OCI-LY7 (cell line): ENCODE data around the gene RETREG1. TPM values are rescaled to one million over a fixed set of nuclear protein-coding genes. Genes with fewer than 3 reads are reported as not detected.

ENCODE experiments used
- BruUV-seq: library from RNA; stranded (reverse); fragments of 400-500 nt; replicated peaks from 2 replicates; lab custom pipeline; 2021; lab: Mats Ljungman, UMichigan
- CTCF ChIA-PET: fragments of 300-600 bp; sonication (Branson Sonifier 250); formaldehyde crosslinking; loops from one replicate; lab custom pipeline; 2022; ENCODE audit warnings: antibody characterized with exemption; ENCODE audit not compliant: unreplicated experiment; lab: Charles Lee
- POLR2A ChIA-PET: fragments of 300-600 bp; sonication (Branson Sonifier 250); formaldehyde crosslinking; loops from one replicate; lab custom pipeline; 2022; ENCODE audit warnings: antibody characterized with exemption; lab: Charles Lee
- DNase-seq: peaks from one replicate; pipeline ENCODE4 v3.0.0-alpha.2; 2015; ENCODE audit warnings: low spot score
- H2AFZ ChIP-seq: fragments of 200-600 bp; sonication (generic), shearing (Covaris generic); 2 replicates; pipeline ENCODE4 v1.6.1; 2014; ENCODE audit warnings: mild to moderate bottlenecking, antibody characterized with exemption, low read length, moderate library complexity
- H3K27ac ChIP-seq: fragments of 200-600 bp; sonication (generic); 2 replicates; pipeline ENCODE4 v1.5.1; 2014; ENCODE audit warnings: mixed run types, low read depth, mild to moderate bottlenecking, moderate library complexity, low read length, inconsistent platforms; ENCODE audit not compliant: poor library complexity, severe bottlenecking
- H3K36me3 ChIP-seq: fragments of 200-600 bp; sonication (generic); 2 replicates; pipeline ENCODE4 v1.6.1; 2014; ENCODE audit warnings: mild to moderate bottlenecking, antibody characterized with exemption, low read length, moderate library complexity, mixed read lengths; ENCODE audit not compliant: insufficient read depth
- H3K4me1 ChIP-seq: fragments of 200-600 bp; sonication (generic); 2 replicates; pipeline ENCODE4 v1.5.1; 2014; ENCODE audit warnings: mild to moderate bottlenecking, low read length; ENCODE audit not compliant: insufficient read depth, poor library complexity, severe bottlenecking
- H3K4me2 ChIP-seq: fragments of 200-600 bp; sonication (generic); 2 replicates; pipeline ENCODE4 v1.6.1; 2014; ENCODE audit warnings: mild to moderate bottlenecking, low read length
- H3K4me3 ChIP-seq: fragments of 200-600 bp; sonication (generic); 2 replicates; pipeline ENCODE4 v1.5.1; 2014; ENCODE audit warnings: mild to moderate bottlenecking, low read depth, low read length; ENCODE audit not compliant: poor library complexity, severe bottlenecking
- H3K79me2 ChIP-seq: fragments of 200-600 bp; sonication (generic); 2 replicates; pipeline ENCODE4 v1.6.1; 2016; ENCODE audit warnings: low read depth, mild to moderate bottlenecking, low read length, moderate library complexity, mixed read lengths; ENCODE audit not compliant: insufficient read depth
- H3K9me2 ChIP-seq: fragments of 200-600 bp; sonication (generic); 2 replicates; pipeline ENCODE4 v1.6.1; 2016; ENCODE audit warnings: mild to moderate bottlenecking, low read length, mixed read lengths; ENCODE audit not compliant: insufficient read depth
- H3K9me3 ChIP-seq: fragments of 200-600 bp; sonication (generic); 2 replicates; pipeline ENCODE4 v1.6.1; 2014; ENCODE audit warnings: mild to moderate bottlenecking, mixed run types, low read length, mixed read lengths
- H4K20me1 ChIP-seq: fragments of 200-600 bp; sonication (generic); 2 replicates; pipeline ENCODE4 v1.6.1; 2014; ENCODE audit warnings: mild to moderate bottlenecking, antibody characterized with exemption, low read length, moderate library complexity, mixed read lengths; ENCODE audit not compliant: insufficient read depth
- EZH2phosphoT487 ChIP-seq: fragments of 200-600 bp; sonication (generic); IDR thresholded peaks from 2 replicates; pipeline ENCODE4 v1.6.1; 2018; ENCODE audit warnings: low read depth, borderline replicate concordance, mild to moderate bottlenecking, mixed run types, antibody characterized with exemption, low read length, moderate library complexity, mixed read lengths
- intact Hi-C: fragments of 100-400 bp; cut with micrococcal nuclease; formaldehyde crosslinking; loops from one replicate; pipeline ENCODE4 v1.10.0; 2022; ENCODE audit not compliant: unreplicated experiment
- total RNA-seq, 2 experiments: library from RNA; depleted of rRNA in 1 of 2; stranded (reverse); fragments of >200 nt in 1 of 2; shearing (Covaris generic) in 1 of 2; gene quantifications; 2 replicates each; pipeline ENCODE4 v1.2.3, GENCODE V29; 2014 to 2022
- TF ChIP-seq, protein P1 (sequence below): fragments of 200-600 bp; sonication (generic); conservative IDR thresholded peaks from 2 replicates; pipeline ENCODE4 v1.5.1; 2014; ENCODE audit warnings: mild to moderate bottlenecking, antibody characterized with exemption, low read length, moderate library complexity, mixed read lengths

The RETREG1 gene
- total RNA-seq, 2 experiments from 2014 or later: 2.4 to 2.6 TPM

DNA sequence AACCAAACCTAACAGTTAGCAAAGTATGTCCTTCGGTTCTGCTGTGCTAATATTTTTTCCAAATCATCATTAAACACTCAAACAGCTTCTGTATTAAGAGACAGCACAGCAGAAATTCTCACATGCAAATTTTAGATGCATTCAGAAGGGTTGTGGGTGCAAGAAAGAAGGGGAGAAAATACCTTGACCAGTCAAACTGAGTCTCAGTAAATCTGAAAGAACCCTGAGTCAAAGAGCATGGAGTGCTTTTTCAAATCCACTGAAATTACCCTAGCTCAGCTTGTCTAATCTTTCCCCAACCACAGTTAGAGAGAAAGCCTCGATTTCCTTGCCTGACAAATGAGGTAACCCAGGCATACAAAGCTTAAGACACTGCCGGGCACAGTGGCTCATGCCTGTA lies 55.1 kb downstream of the RETREG1 start:
- Histone ChIP-seq H3K27ac (no peak overlapping the region), H4K20me1 (no peaks in the 10 kb centered on the region), H3K4me3 (no peak overlapping the region), H3K4me2 (no peak overlapping the region), H3K9me3 (no peaks in the 10 kb centered on the region), H3K4me1 (no peaks in the 10 kb centered on the region), H2AFZ (no peak overlapping the region), H3K9me2 (no peaks in the 10 kb centered on the region), H3K36me3 (no peaks in the 10 kb centered on the region), H3K79me2 (no peaks in the 10 kb centered on the region)
- ChIA-PET POLR2A (interaction anchor here (0.7 to 1.4 kb wide), 2 partner anchors 10 to 13 kb away, joined by 3 read pairs; no protein-coding TSS in a partner anchor), CTCF (no interaction called here)
- no peak for TF ChIP-seq EZH2phosphoT487
- TF ChIP-seq, protein P1, sequence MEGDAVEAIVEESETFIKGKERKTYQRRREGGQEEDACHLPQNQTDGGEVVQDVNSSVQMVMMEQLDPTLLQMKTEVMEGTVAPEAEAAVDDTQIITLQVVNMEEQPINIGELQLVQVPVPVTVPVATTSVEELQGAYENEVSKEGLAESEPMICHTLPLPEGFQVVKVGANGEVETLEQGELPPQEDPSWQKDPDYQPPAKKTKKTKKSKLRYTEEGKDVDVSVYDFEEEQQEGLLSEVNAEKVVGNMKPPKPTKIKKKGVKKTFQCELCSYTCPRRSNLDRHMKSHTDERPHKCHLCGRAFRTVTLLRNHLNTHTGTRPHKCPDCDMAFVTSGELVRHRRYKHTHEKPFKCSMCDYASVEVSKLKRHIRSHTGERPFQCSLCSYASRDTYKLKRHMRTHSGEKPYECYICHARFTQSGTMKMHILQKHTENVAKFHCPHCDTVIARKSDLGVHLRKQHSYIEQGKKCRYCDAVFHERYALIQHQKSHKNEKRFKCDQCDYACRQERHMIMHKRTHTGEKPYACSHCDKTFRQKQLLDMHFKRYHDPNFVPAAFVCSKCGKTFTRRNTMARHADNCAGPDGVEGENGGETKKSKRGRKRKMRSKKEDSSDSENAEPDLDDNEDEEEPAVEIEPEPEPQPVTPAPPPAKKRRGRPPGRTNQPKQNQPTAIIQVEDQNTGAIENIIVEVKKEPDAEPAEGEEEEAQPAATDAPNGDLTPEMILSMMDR: no peak
- intact Hi-C loops: no loop called here
- DNase-seq: no peak
- no TSS peak for BruUV-seq

GRCh38 chr5:16559702-16560101 lies 57.1 kb downstream of the RETREG1 start:
- no peaks in the 10 kb centered on the region for H3K79me2 ChIP-seq
- no peak overlapping the region for H2AFZ ChIP-seq
- no TSS peak for BruUV-seq
- ChIA-PET POLR2A (interaction anchor here (0.7 to 2.2 kb wide), 4 partner anchors 11 to 91 kb away, joined by 3 to 8 read pairs (median 4); no protein-coding TSS in a partner anchor), CTCF (no interaction called here)
- H3K9me2 ChIP-seq: no peaks in the 10 kb centered on the region
- TF ChIP-seq, protein P1: no peak
- no peak for TF ChIP-seq EZH2phosphoT487
- no peaks in the 10 kb centered on the region for H3K9me3 ChIP-seq
- H4K20me1 ChIP-seq: no peaks in the 10 kb centered on the region
- intact Hi-C loops: no loop called here
- DNase-seq: no peak
- no peak overlapping the region for H3K4me2 ChIP-seq
- H3K4me3 ChIP-seq: no peak overlapping the region
- peaks cover 9% of the 10 kb centered on the region for H3K4me1 ChIP-seq
- no peaks in the 10 kb centered on the region for H3K36me3 ChIP-seq
- H3K27ac ChIP-seq: no peak overlapping the region

DNA sequence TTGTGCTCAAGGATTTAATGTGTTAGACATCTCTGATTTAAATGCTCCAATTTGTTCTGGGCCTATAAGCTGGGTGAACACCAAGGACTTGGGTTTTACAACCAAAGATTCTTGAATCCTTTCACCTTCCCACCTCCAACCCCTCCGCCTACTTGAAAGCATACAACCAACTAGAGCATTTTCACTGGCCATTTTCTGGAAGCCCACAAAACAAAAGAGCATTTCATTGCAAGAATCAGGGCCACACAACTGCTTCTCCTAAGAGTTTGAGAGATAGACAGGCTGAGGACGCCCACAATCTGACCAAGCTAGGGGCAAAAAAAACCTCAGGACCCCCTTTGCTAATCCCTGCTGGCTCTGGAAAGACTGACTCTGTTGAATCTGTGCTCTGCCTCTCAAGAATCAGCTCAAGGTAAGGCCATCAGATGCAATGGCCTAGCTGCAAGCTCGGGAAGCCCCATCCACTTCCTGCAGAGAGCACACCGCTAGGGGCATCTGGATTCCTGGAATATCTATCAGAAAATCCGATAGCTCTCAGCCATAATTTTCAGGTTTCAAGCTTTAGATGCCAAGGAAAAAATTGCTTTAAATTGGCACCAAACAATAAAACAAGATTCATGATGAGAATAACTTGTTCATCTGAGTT lies 57.7 kb downstream of the RETREG1 start:
- no peak overlapping the region for H2AFZ ChIP-seq
- no TSS peak for BruUV-seq
- TF ChIP-seq, protein P1: no peak
- TF ChIP-seq EZH2phosphoT487: no peak
- no peak overlapping the region for H3K4me3 ChIP-seq
- H3K27ac ChIP-seq: no peak overlapping the region
- intact Hi-C loops: no loop called here
- ChIA-PET POLR2A (interaction anchor here (0.7 to 2.2 kb wide), 2 partner anchors 12 to 52 kb away, joined by 3 to 8 read pairs; no protein-coding TSS in a partner anchor), CTCF (no interaction called here)
- no peaks in the 10 kb centered on the region for H3K9me3 ChIP-seq
- no peaks in the 10 kb centered on the region for H3K9me2 ChIP-seq
- no peaks in the 10 kb centered on the region for H3K36me3 ChIP-seq
- H3K4me1 ChIP-seq: peaks cover 9% of the 10 kb centered on the region
- no peak for DNase-seq
- no peak overlapping the region for H3K4me2 ChIP-seq
- no peaks in the 10 kb centered on the region for H4K20me1 ChIP-seq
- H3K79me2 ChIP-seq: no peaks in the 10 kb centered on the region
